IPS DF 4.7 (cell line): ENCODE results near the gene GOLGA8T.
"Not testable (repeated sequence)": the region's sequence is repeated elsewhere in the genome, so short reads cannot be mapped to it uniquely, and the experiment has no call there.

Experiments used
- DNase-seq: peaks from one replicate; pipeline ENCODE4 v3.0.0-alpha.2; 2013; ENCODE audit warnings: low spot score; ENCODE audit errors: extremely low read depth

GOLGA8T gene

GRCh38 chr15:30134751-30135150 lies at the start of gene GOLGA8T:
TSS of gene GOLGA8T (plus strand) at chr15:30135051. CDS start at chr15:30135149, 98 bp downstream.
- DNase-seq = not testable (repeated sequence)

- DNase-seq = not testable (repeated sequence)
Observed at GRCh38 chr15:30097827-30098226, 37.0 kb upstream of the GOLGA8T start.

GRCh38 chr15:30102890-30103289 lies 32.0 kb upstream of the GOLGA8T start:
- not testable (repeated sequence) for DNase-seq

- not testable (repeated sequence) for DNase-seq
Observed at GRCh38 chr15:30103941-30104507, 30.8 kb upstream of the GOLGA8T start.

- DNase-seq = not testable (repeated sequence)
Observed at GRCh38 chr15:30110591-30110990, 24.3 kb upstream of the GOLGA8T start.

- not testable (repeated sequence) for DNase-seq
Observed at GRCh38 chr15:30130066-30130465, 4.8 kb upstream of the GOLGA8T start.

GRCh38 chr15:30143246-30143645 lies 8.4 kb downstream of the GOLGA8T start:
- DNase-seq = not testable (repeated sequence)

GRCh38 chr15:30149891-30150290 lies 15.0 kb downstream of the GOLGA8T start:
- not testable (repeated sequence) for DNase-seq

GRCh38 chr15:30162479-30163357 lies 27.9 kb downstream of the GOLGA8T start:
- DNase-seq = not testable (repeated sequence)

GRCh38 chr15:30163759-30164158 lies 28.9 kb downstream of the GOLGA8T start:
- DNase-seq = not testable (repeated sequence)

- not testable (repeated sequence) for DNase-seq
Observed at GRCh38 chr15:30164257-30164656, 29.4 kb downstream of the GOLGA8T start.

GRCh38 chr15:30167403-30167802 lies 32.6 kb downstream of the GOLGA8T start:
- not testable (repeated sequence) for DNase-seq

GRCh38 chr15:30167886-30168285 lies 33.0 kb downstream of the GOLGA8T start:
- not testable (repeated sequence) for DNase-seq

GRCh38 chr15:30171452-30171851 lies 36.6 kb downstream of the GOLGA8T start:
- DNase-seq = not testable (repeated sequence)

- not testable (repeated sequence) for DNase-seq
Observed at GRCh38 chr15:30173041-30173608, 38.3 kb downstream of the GOLGA8T start.

GRCh38 chr15:30175291-30175690 lies 40.4 kb downstream of the GOLGA8T start:
- not testable (repeated sequence) for DNase-seq

GRCh38 chr15:30176613-30177012 lies 41.8 kb downstream of the GOLGA8T start:
- DNase-seq = not testable (repeated sequence)

GRCh38 chr15:30179814-30180213 lies 45.0 kb downstream of the GOLGA8T start:
- not testable (repeated sequence) for DNase-seq

- not testable (repeated sequence) for DNase-seq
Observed at GRCh38 chr15:30185495-30185894, 50.6 kb downstream of the GOLGA8T start.

GRCh38 chr15:30187429-30187828 lies 52.6 kb downstream of the GOLGA8T start:
- not testable (repeated sequence) for DNase-seq

GRCh38 chr15:30189754-30190153 lies 54.9 kb downstream of the GOLGA8T start:
- DNase-seq = not testable (repeated sequence)

- DNase-seq = not testable (repeated sequence)
Observed at GRCh38 chr15:30191143-30191542, 56.3 kb downstream of the GOLGA8T start.
